SK-N-SH (cell line): ENCODE data around the gene HP.

Experiments
- GABPA ChIP-seq: IDR thresholded peaks from 2 replicates; pipeline ENCODE4 v1.4.0; 2012; ENCODE audit warnings: low read depth, mild to moderate bottlenecking
- YY1 ChIP-seq: IDR thresholded peaks from 2 replicates; pipeline ENCODE4 v1.4.0; 2012; ENCODE audit warnings: low read depth, mild to moderate bottlenecking

DNA sequence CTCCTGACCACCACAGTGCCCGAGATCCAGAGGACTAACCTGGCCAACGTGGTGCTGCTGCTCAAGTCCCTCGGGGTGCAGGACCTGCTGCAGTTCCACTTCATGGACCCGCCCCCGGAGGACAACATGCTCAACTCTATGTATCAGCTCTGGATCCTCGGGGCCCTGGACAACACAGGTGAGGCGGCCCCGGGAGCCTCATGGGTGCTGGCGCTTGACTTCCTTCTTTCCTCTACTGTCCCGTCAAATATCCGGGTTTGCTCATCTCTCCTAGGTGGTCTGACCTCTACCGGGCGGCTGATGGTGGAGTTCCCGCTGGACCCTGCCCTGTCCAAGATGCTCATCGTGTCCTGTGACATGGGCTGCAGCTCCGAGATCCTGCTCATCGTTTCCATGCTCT is 53.1 kb downstream of the HP start:
- no peak for TF ChIP-seq YY1
- TF ChIP-seq GABPA, result no peak
